NK-92 treated with Interleukin-12 subunit alpha and Interleukin-12 subunit beta, amount 100 ng/mL, for 24 hours (cell line): Measurements from ENCODE around the gene THSD7B.
"Not testable (repeated sequence)": the region's sequence is repeated elsewhere in the genome, so short reads cannot be mapped to it uniquely, and the experiment has no call there.

Experiments
- DNase-seq: peaks from one replicate; lab custom pipeline; 2025; lab: John Stamatoyannopoulos, UW

THSD7B gene

DNA sequence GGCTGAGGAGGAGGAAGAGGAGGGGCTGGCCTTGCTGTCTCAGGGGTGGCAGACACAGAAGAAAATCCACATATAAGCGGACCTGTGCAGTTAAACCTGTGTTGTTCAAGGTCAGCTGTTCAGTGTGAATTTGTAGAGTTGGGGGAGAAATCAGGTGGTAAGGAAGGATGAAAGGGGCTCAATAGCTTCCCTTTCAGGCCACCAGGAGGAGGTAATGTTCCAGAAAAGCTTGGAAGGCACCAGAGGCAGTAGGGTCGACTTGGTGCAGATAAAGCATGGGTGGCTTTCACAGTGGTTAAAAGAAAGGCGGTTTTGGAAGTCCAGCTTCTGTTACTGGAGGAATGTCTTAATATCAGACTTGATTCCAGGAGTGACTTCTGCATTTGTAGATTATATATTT, 167.4 kb downstream of the THSD7B start:
- DNase-seq, result no peak

GRCh38 chr2:136935119-136935518, 169.8 kb downstream of the THSD7B start:
- no peak for DNase-seq

- no peak for DNase-seq
Measured at GRCh38 chr2:136956050-136956449, 190.7 kb downstream of the THSD7B start.

DNA sequence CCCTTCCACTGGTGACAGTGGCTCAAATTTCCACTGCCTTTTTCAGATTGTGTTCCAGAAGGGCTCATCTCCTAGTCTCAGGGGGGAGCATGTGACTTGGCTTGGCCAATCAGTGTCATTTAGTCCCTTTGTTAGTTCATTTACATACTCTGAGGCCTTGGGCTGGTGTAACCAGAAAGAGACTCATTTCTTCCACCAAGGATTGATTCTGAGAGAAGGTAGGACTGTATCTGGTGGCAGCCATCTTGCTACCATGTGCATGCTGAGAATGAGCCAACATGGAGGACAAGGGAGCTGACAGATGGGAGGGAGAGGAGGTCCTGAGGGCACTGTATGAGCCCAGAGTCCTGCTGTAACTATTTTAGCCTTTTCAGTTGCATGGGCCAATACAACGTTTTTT, 191.7 kb downstream of the THSD7B start:
- DNase-seq, result no peak

- no peak for DNase-seq
Measured at GRCh38 chr2:136962105-136962725, 196.9 kb downstream of the THSD7B start.

GRCh38 chr2:136966485-136966884, 201.1 kb downstream of the THSD7B start:
- no peak for DNase-seq

DNA sequence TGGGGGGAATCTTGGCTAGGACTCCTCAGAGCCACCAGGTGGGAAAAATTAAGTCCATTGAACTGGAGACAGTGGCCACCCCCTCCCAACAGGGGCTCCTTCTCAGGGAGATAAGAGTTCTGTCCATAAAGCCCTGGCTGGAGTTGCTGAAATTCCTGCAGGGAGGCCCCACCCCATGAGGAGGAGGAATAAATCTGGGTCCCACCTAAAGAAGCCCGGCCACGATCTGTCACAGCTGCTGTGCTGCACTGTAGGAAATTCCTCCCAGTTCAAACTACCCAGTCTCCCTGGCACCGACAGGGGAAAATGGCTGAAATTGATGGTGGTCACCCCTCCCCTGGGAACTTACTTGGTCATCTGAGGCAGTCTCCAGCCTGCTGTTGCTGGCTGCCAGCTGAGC, 215.0 kb downstream of the THSD7B start:
- DNase-seq, result no peak

DNA sequence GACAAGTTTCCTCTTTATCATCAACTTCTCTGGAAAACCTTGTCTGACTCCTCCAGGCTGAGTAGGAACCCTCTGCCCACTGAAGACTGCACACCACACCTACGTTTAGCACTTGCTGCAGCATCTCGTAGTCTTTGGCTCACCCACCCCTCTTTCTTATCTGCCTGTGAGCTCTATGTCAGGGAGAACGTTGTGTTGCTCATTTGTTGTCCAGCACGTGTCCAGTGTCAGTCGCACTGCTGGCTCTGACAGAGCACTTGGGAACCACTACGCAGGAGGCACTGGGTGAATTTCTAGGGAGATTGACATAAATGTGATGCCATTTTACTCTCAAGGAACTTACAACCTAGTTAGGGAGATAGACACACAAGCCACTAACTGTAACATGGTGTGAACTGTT, 216.3 kb downstream of the THSD7B start:
- not testable (repeated sequence) for DNase-seq

DNA sequence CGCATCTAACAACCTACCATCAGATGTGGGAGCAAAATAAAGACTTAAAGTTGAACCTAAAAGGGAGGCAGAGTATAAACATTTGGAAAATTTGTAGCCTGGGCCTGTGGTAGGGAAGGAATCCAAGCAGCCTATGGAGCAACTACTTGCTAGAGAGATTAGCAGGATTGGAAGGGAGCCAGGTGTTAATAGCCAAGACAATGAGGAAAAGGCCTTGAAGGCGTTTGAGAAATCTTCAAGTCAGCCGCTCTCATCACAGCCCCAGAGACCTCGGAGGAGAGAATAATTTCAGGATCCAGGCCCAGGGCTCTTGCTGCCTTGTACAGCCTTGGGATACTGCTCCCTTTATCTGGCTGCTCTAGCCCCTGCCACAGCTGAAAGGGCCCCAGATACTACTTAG, 219.7 kb downstream of the THSD7B start:
- no peak for DNase-seq

DNA sequence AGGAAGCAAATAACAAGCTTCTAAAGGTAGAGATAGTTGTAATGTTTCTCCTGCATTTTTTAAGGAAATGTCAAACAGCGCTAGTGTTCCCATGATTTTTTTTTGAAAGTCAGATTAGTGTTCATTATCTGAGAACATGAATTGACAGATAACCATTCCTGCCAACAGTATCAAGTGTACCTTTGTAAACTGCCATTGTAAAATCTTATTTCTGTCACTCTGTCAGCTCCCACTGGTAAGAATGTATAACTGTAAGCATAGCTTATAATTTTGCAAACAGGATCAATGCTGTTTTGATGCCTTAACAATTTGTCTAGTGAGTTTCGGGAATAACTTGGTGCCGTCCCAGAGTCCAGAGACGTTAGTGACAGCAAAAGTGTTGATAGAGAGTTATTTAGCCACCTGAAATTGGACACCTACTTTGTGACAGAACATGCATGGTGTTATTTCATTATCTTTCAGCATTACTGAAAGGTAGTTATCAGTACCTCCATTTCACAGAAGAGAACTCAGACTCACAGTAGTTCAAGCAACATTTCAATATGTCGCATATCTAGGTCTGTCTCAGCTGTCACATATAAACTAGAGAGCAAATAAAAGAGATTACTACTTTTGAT, 221.4 kb downstream of the THSD7B start:
- no peak for DNase-seq

DNA sequence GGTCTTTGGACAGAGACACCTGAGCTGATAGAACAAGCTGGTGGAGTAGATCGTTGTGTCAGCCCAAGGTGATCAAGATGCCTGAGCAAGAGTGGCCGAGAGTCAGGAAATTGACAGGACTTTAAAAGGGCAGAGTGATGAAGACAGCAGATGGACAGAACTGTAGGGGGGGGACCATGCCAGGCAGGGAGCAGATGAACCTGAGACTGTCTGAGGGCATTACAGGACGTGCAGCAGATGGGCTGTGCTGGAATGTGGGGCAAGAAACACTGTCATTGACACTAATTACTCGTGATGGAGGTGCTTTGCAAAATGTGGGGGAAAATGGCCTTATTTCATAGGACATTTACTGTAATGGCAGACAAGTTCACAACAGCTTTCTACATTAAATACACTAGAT, 225.0 kb downstream of the THSD7B start:
- no peak for DNase-seq

DNA sequence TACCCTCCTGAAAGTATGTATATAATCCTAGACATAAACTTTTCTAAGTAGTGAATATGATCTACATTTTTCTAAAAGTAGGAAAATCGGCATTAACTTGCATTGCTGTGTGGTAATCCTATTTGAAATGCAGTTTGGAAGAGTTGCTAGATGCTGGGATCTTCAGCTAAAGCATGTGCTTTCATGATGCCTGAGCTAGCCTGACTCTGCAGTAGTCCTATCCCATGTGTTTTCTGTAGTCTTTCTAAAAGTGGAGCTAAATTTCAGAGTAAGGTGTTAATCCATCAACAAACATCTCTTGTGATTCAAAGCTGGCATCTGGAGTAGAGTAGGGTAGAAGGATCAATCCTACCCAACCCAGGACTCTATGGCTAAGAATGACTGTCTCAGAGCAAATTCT, 229.4 kb downstream of the THSD7B start:
- no peak for DNase-seq

- no peak for DNase-seq
Measured at GRCh38 chr2:136997557-136997956, 232.2 kb downstream of the THSD7B start.

GRCh38 chr2:137000811-137001210, 235.5 kb downstream of the THSD7B start:
- DNase-seq, result no peak

DNA sequence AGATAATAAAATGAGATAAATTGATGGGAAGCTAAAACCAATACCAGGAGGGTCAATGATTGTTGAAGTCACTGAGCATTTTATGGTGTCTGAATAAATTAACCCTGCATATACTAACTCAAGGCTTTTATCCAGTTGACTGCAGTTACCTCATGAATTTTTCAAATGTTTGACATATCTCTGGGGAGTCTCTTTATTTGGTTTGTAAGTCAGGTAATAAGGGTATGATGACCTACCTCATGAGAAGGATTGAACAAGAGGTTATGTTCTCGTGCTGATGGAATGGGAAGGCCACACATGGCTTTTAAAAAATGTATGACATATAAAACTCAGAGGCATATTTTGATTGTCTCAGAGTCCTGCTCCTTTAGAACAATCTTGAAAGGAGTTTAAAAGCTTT, 237.6 kb downstream of the THSD7B start:
- no peak for DNase-seq

- DNase-seq, result no peak
Measured at GRCh38 chr2:137005210-137005609, 239.9 kb downstream of the THSD7B start.

GRCh38 chr2:137007938-137008337, 242.6 kb downstream of the THSD7B start:
- no peak for DNase-seq

DNA sequence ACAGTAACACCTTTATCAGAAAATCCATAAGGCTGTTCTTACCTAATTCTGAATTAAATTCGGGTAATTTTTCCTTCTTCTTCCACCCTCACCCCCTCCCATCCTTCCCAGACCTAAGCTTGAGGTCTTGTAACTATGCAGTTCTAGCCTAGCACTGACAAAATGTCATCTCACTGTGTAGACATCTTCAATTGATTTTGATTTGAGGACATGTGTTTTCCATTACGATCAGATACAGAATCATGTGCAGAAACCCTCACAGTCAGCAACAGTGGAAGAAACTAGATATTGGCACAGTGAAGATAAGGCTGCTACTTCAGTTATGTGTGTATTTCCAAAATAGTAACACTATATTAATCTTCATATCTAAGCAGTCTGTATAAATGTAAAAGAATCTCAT, 244.6 kb downstream of the THSD7B start:
- DNase-seq, result no peak

- DNase-seq, result no peak
Measured at GRCh38 chr2:137020452-137021196, 255.3 kb downstream of the THSD7B start.

GRCh38 chr2:137021763-137022162, 256.4 kb downstream of the THSD7B start:
- DNase-seq, result no peak

DNA sequence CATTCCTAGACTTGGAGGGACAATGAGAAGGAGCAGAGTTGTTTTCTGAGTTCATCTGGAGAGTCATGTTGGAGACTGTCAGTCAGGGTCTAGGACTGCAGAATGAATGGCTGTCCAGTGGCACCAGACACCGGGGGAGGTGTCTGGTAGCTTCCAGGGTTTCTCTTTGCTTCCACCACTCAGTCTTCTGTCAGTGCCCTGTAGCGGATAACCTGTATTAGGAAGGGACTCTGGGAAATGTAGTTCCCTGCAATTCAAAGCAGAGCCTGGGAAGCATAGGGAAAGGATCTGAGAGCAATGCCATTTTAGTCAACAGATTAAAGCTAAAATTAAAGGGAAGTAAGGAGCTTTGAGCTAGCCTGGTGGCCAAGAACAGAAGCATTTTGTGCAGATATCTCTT, 257.9 kb downstream of the THSD7B start:
- DNase-seq, result no peak

DNA sequence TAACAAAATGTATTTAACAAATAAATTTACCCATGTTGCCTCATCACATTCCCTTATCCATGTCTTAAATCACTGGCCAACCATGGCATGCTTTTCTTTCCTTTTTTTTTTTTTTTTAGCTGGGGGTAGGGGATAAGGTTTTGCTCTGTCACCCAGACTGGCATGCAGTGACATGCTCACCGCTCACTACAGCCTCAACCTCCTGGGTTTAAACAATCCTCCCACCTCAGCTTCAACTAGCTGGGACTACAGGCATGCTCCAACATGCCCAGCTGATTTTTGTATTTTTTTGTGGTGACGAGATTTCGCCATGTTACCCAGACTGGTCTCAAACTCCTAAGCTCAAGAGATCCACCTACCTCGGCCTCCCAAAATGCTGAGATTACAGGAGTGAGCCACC, 266.4 kb downstream of the THSD7B start:
- DNase-seq, result no peak

DNA sequence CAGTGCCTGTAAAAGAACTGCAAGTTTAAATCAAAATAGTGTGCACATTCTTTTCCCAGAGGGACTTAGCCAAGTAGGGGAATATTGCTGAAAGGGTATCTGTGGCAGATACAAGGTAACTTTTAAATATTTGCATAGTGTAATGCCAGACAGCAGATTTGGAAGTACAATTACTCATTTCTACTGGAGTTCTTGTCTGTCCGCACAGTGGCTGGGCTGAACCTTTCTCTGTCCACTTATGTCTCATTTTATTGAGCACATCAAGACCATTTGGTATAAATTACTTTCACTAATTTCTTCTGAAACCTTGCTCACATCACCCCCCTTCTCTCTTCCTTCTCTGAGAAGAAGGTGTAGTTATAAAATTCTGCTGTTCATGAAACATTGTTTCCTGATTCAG, 271.3 kb downstream of the THSD7B start:
- DNase-seq, result no peak
